KOPT-K1 (cell line): ENCODE results near the gene DTX3L.

Experiments used
- H3K27ac ChIP-seq: fragments of 200-600 bp; sonication (generic); 2 replicates; pipeline ENCODE4 v1.5.1; 2016; ENCODE audit warnings: antibody characterized with exemption, mild to moderate bottlenecking, low read depth, low read length; ENCODE audit not compliant: poor library complexity, severe bottlenecking
- H3K36me3 ChIP-seq: fragments of 200-600 bp; sonication (generic); 2 replicates; pipeline ENCODE4 v1.5.1; 2017; ENCODE audit warnings: antibody characterized with exemption, mild to moderate bottlenecking, low read length, moderate library complexity; ENCODE audit not compliant: insufficient read depth
- H3K9me3 ChIP-seq: fragments of 200-600 bp; sonication (generic); 2 replicates; pipeline ENCODE4 v1.5.1; 2017; ENCODE audit warnings: antibody characterized with exemption, low read length, mild to moderate bottlenecking; ENCODE audit not compliant: insufficient read depth, poor library complexity, severe bottlenecking

The DTX3L gene

DNA sequence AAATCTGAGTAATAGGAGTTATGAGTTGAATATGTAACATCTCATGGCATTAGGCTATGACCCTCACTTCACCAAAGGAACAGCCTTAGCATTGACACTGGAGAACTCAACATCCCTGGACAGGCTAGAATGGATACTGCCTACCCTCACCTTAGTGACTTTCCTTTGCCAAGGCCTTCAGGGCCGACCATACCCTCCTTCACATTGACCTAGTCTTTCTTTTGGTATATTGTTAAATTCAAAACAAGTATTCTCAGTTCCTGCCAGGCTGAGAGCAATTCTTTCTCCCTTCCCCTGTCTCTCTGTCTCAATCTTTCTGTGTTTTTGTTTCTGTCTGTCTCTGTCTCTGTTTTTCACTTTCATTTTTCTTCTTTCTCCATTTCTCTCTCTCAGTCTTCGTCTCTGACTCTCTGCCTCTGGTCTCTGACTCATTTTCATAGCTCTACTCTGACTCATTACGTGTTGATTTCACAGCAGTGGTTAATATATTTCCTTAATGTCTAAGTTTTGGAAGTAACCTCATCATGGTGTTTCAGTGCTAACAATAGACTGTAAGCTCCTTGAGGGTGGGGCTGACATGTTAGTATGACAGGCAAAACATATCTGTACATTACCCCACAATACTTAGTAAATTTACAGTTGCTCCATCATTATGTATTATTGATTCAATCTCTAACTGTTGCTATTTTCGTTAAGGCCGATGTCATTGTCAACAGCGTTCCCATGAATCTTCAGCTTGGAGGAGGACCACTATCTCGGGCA is 45.8 kb downstream of the DTX3L start:
- Histone ChIP-seq H3K36me3 (no peaks in the 10 kb centered on the region), H3K27ac (no peak overlapping the region), H3K9me3 (no peaks in the 10 kb centered on the region)

GRCh38 chr3:122612696-122613095 is 48.6 kb downstream of the DTX3L start:
- Histone ChIP-seq H3K36me3 (no peaks in the 10 kb centered on the region), H3K27ac (no peak overlapping the region)

DNA sequence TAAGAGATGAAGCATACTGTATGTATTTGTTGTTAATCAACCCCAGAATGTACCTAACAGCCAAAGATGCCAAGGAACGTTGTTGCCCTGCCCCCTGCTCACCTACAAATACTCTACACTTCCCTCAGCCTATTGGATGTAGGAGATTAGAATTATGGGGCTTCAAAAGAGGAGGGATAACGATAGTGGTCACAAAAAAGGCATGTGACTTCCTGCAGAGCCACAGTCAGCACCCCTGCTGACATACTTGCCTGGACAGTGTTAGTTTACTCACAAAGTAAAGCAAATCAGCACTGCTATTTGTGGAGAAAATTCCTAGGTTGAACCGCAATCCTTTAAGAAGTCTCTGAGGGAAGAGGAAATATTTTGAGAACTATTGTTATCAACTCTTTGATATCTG is 51.2 kb downstream of the DTX3L start:
- Histone ChIP-seq H3K9me3 (no peaks in the 10 kb centered on the region), H3K36me3 (no peaks in the 10 kb centered on the region), H3K27ac (no peak overlapping the region)

More at GRCh38 chr3:122612696-122613095, 48.6 kb downstream of the DTX3L start:
- H3K9me3 ChIP-seq, result no peaks in the 10 kb centered on the region

DNA sequence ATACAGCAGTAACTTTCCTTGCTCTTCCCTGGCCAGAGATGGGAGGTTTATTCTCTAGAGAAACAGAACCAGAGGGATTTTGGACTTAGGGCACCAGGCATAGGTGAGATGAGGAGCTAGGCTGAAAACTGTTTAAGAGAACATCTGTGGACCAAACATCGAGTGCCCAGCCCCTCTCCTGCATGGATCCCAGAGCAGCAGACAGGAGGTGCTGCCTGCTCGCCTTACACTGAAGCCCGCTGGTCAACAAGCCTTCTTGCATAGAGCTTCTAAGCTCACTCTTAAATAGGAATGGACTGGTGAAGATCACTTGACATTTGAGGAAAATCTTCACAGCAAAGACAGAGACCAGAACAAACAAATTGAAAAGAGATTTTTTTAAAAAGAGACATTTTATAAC is 54.5 kb downstream of the DTX3L start:
- H3K9me3 ChIP-seq, result no peaks in the 10 kb centered on the region
- no peak overlapping the region for H3K27ac ChIP-seq
- H3K36me3 ChIP-seq, result no peaks in the 10 kb centered on the region

- Histone ChIP-seq H3K27ac (no peak overlapping the region), H3K9me3 (no peaks in the 10 kb centered on the region), H3K36me3 (no peaks in the 10 kb centered on the region)
These were observed 54.9 kb downstream of the DTX3L start for GRCh38 chr3:122619040-122619439.

GRCh38 chr3:122620399-122620798 is 56.3 kb downstream of the DTX3L start:
- H3K27ac ChIP-seq, result no peak overlapping the region
- no peaks in the 10 kb centered on the region for H3K9me3 ChIP-seq
- H3K36me3 ChIP-seq, result no peaks in the 10 kb centered on the region

DNA sequence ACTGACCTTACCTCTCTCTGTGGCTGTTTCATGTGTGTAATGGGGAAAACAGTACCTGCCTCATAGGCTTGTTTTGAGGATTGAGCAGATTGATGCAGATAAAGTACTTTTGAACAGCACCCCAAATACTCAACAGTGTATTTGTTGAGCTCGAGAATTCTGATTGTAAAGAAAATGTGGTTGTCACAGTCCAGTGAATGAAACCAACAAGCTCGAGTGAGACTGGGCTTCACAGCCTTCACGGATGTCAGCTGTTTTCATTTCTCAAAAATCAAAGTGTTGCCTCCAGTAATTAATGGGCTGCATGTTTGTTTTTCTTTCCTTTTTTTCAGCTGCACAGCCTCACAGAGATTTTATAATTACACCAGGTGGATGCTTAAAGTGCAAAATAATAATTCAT is 57.0 kb downstream of the DTX3L start:
- no peak overlapping the region for H3K27ac ChIP-seq

GRCh38 chr3:122623031-122623829 is 59.1 kb downstream of the DTX3L start:
- no peaks in the 10 kb centered on the region for H3K9me3 ChIP-seq
- H3K36me3 ChIP-seq, result no peaks in the 10 kb centered on the region
- H3K27ac ChIP-seq, result no peak overlapping the region

More for the DNA sequence above, 57.0 kb downstream of the DTX3L start:
- no peaks in the 10 kb centered on the region for H3K36me3 ChIP-seq
- H3K9me3 ChIP-seq, result no peaks in the 10 kb centered on the region
